ENCODE results near the gene VPS26B.
"Not testable (repeated sequence)": the region's sequence is repeated elsewhere in the genome, so short reads cannot be mapped to it uniquely, and the experiment has no call there.

The VPS26B gene

GRCh38 chr11:134254433-134255183 is 30.1 kb downstream of the VPS26B start:
- DNase-seq: no peak
- intact Hi-C loops (cut with DNase I): no loop called here

GRCh38 chr11:134255184-134255561 is 30.7 kb downstream of the VPS26B start:
- DNase-seq; intact Hi-C loops (cut with DNase I): not testable (repeated sequence)

- no peak for DNase-seq
- intact Hi-C loops (cut with DNase I): no loop called here
These were observed 32.6 kb downstream of the VPS26B start for GRCh38 chr11:134257101-134257500.

- intact Hi-C loops (cut with DNase I): no loop called here
- no peak for DNase-seq
These were observed 34.1 kb downstream of the VPS26B start for GRCh38 chr11:134258577-134258976.

GRCh38 chr11:134260503-134260902 is 36.0 kb downstream of the VPS26B start:
- intact Hi-C loops (cut with DNase I): no loop called here
- no peak for DNase-seq

GRCh38 chr11:134260983-134261382 is 36.5 kb downstream of the VPS26B start:
- peak in 1 of 10 donors; percentile 69 for DNase-seq
- intact Hi-C loops (cut with DNase I): no loop called here

- peak in 1 of 10 donors; percentile 74 for DNase-seq
- intact Hi-C loops (cut with DNase I): no loop called here
These were observed 37.4 kb downstream of the VPS26B start for GRCh38 chr11:134261626-134262488.

GRCh38 chr11:134264966-134265764 is 40.7 kb downstream of the VPS26B start:
- peak in 1 of 10 donors; percentile 33 for DNase-seq

GRCh38 chr11:134266440-134266839 is 42.0 kb downstream of the VPS26B start:
- intact Hi-C loops (cut with DNase I): no loop called here
- DNase-seq: no peak

More at GRCh38 chr11:134264966-134265764, 40.7 kb downstream of the VPS26B start:
- intact Hi-C loops (cut with DNase I): no loop called here

- no peak for DNase-seq
- intact Hi-C loops (cut with DNase I): no loop called here
These were observed 42.4 kb downstream of the VPS26B start for GRCh38 chr11:134266841-134267251.

GRCh38 chr11:134267461-134267860 is 43.0 kb downstream of the VPS26B start:
- intact Hi-C loops (cut with DNase I): no loop called here
- no peak for DNase-seq

- no peak for DNase-seq
These were observed 43.5 kb downstream of the VPS26B start for GRCh38 chr11:134267966-134268365.

GRCh38 chr11:134270250-134270714 is 45.8 kb downstream of the VPS26B start:
- no peak for DNase-seq
- intact Hi-C loops (cut with DNase I): no loop called here

More at GRCh38 chr11:134267966-134268365, 43.5 kb downstream of the VPS26B start:
- intact Hi-C loops (cut with DNase I): no loop called here

GRCh38 chr11:134271978-134272377 is 47.5 kb downstream of the VPS26B start:
- intact Hi-C loops (cut with DNase I): no loop called here
- DNase-seq: no peak

GRCh38 chr11:134272381-134273316 is 48.2 kb downstream of the VPS26B start:
- DNase-seq: peak in 3 of 10 donors; percentile 21 to 83 (median 83)
- intact Hi-C loops (cut with DNase I): no loop called here

- DNase-seq: no peak
- intact Hi-C loops (cut with DNase I): no loop called here
These were observed 48.8 kb downstream of the VPS26B start for GRCh38 chr11:134273317-134273712.

GRCh38 chr11:134275188-134275533 is 50.7 kb downstream of the VPS26B start:
- no peak for DNase-seq
- intact Hi-C loops (cut with DNase I): no loop called here

- peak; percentile 36 to 96 (median 77) for DNase-seq
- intact Hi-C loops (cut with DNase I): no loop called here
These were observed 51.3 kb downstream of the VPS26B start, which contains the start of gene GLB1L3 for GRCh38 chr11:134275534-134276395. GLB1L3 (plus strand) TSS chr11:134276379; CDS start chr11:134276741, 362 bp downstream.

Measured in posterior cingulate gyrus (tissue), 11 donors.